GM21528 (cell line): ENCODE data around the gene FOXO6.

Experiments
- ATAC-seq: cut with Tn5 transposase; IDR thresholded peaks from one replicate; pipeline ENCODE4 v1.9.1; 2021; ENCODE audit warnings: mild to moderate bottlenecking, moderate library complexity; ENCODE audit not compliant: unreplicated experiment, low FRiP score

Gene FOXO6

GRCh38 chr1:41349361-41350054 lies 11.7 kb upstream of the FOXO6 start:
- no peak for ATAC-seq

GRCh38 chr1:41350055-41350378 lies 11.2 kb upstream of the FOXO6 start:
- no peak for ATAC-seq

GRCh38 chr1:41351262-41352151 lies 9.7 kb upstream of the FOXO6 start:
- no peak for ATAC-seq

GRCh38 chr1:41353744-41354143 lies 7.5 kb upstream of the FOXO6 start:
- ATAC-seq: no peak

- ATAC-seq: no peak
Measured at GRCh38 chr1:41354956-41355355, 6.3 kb upstream of the FOXO6 start.

GRCh38 chr1:41355356-41355755 lies 5.9 kb upstream of the FOXO6 start:
- ATAC-seq: no peak

- no peak for ATAC-seq
Measured at GRCh38 chr1:41355761-41356160, 5.5 kb upstream of the FOXO6 start.

- no peak for ATAC-seq
Measured at GRCh38 chr1:41356752-41357151, 4.5 kb upstream of the FOXO6 start.

GRCh38 chr1:41357451-41358101 lies 3.7 kb upstream of the FOXO6 start:
- ATAC-seq: no peak

- no peak for ATAC-seq
Measured at GRCh38 chr1:41358131-41359021, 2.9 kb upstream of the FOXO6 start.

GRCh38 chr1:41359211-41360073 lies 1.8 kb upstream of the FOXO6 start:
- no peak for ATAC-seq

- ATAC-seq: no peak
Measured at GRCh38 chr1:41360074-41360785, 1.0 kb upstream of the FOXO6 start.

GRCh38 chr1:41361495-41362356 lies 492 bp downstream of the FOXO6 start:
- peak; percentile 6 for ATAC-seq

GRCh38 chr1:41362357-41362721 lies 1.1 kb downstream of the FOXO6 start:
- no peak for ATAC-seq

GRCh38 chr1:41362749-41363590 lies 1.7 kb downstream of the FOXO6 start:
- ATAC-seq: no peak

GRCh38 chr1:41363591-41364320 lies 2.5 kb downstream of the FOXO6 start:
- ATAC-seq: no peak
